NCI-H748 treated with DMSO at 0.1 percent for 48 hours (cell line): ENCODE measurements around the gene DKK3.
A peak's percentile ranks its signal among the peaks of the same experiment; 100 is the strongest.
"Not testable (repeated sequence)": the region's sequence is repeated elsewhere in the genome, so short reads cannot be mapped to it uniquely, and the experiment has no call there.

ENCODE experiments used
- DNase-seq: peaks from one replicate; lab custom pipeline; 2025; lab: John Stamatoyannopoulos, UW

DKK3 gene

GRCh38 chr11:12007769-12008737 is at the start of gene DKK3:
TSS of gene DKK3 (minus strand) at chr11:12008626. CDS start at chr11:12008582, 44 bp downstream.
- DNase-seq: no peak

GRCh38 chr11:12057299-12057980 is 49.0 kb upstream of the DKK3 start:
- no peak for DNase-seq

GRCh38 chr11:12056119-12056518 is 47.7 kb upstream of the DKK3 start:
- no peak for DNase-seq

GRCh38 chr11:12053606-12054361 is 45.4 kb upstream of the DKK3 start:
- DNase-seq: no peak

GRCh38 chr11:12052676-12053605 is 44.5 kb upstream of the DKK3 start:
- DNase-seq: peak; percentile 78

GRCh38 chr11:12051287-12051662 is 42.8 kb upstream of the DKK3 start:
- peak; percentile 32 for DNase-seq

- no peak for DNase-seq
Observed at GRCh38 chr11:12050470-12051286, 42.3 kb upstream of the DKK3 start.

- no peak for DNase-seq
Observed at GRCh38 chr11:12048936-12049790, 40.7 kb upstream of the DKK3 start.

GRCh38 chr11:12046636-12047236 is 38.3 kb upstream of the DKK3 start:
- no peak for DNase-seq

- no peak for DNase-seq
Observed at GRCh38 chr11:12045914-12046635, 37.6 kb upstream of the DKK3 start.

GRCh38 chr11:12044799-12045198 is 36.4 kb upstream of the DKK3 start:
- no peak for DNase-seq

GRCh38 chr11:12043959-12044791 is 35.7 kb upstream of the DKK3 start:
- peak; percentile 53 for DNase-seq

GRCh38 chr11:12043221-12043620 is 34.8 kb upstream of the DKK3 start:
- no peak for DNase-seq

GRCh38 chr11:12042215-12042676 is 33.8 kb upstream of the DKK3 start:
- DNase-seq: no peak

GRCh38 chr11:12040719-12041118 is 32.3 kb upstream of the DKK3 start:
- DNase-seq: not testable (repeated sequence)

- no peak for DNase-seq
Observed at GRCh38 chr11:12032968-12033367, 24.5 kb upstream of the DKK3 start.

GRCh38 chr11:12031856-12032544 is 23.6 kb upstream of the DKK3 start:
- DNase-seq: no peak
